GM21619 (cell line): ENCODE data around the gene RASSF7.

Experiments
- ATAC-seq: cut with Tn5 transposase; IDR thresholded peaks from one replicate; pipeline ENCODE4 v1.9.1; 2021; ENCODE audit not compliant: unreplicated experiment

Gene RASSF7

GRCh38 chr11:532986-533585 lies 27.7 kb upstream of the RASSF7 start:
- ATAC-seq = no peak

- no peak for ATAC-seq
Measured at GRCh38 chr11:533586-534395, 27.0 kb upstream of the RASSF7 start.

GRCh38 chr11:534396-535209 lies 26.2 kb upstream of the RASSF7 start:
- ATAC-seq = peak; percentile 3

GRCh38 chr11:535210-535518 lies 25.6 kb upstream of the RASSF7 start:
- ATAC-seq = peak; percentile 4

GRCh38 chr11:535519-536454 lies 25.0 kb upstream of the RASSF7 start, which contains the start of gene HRAS:
HRAS (minus strand) TSS chr11:535576.
- peak; percentile 63 for ATAC-seq

GRCh38 chr11:536841-537621 lies 23.7 kb upstream of the RASSF7 start, which contains the start of gene LRRC56:
LRRC56 (plus strand) TSS chr11:537527; CDS start chr11:540685, 3,158 bp downstream.
- peak; percentile 50 for ATAC-seq

- no peak for ATAC-seq
Measured at GRCh38 chr11:537622-538430, 22.9 kb upstream of the RASSF7 start.

- ATAC-seq = no peak
Measured at GRCh38 chr11:538431-539051, 22.2 kb upstream of the RASSF7 start.

GRCh38 chr11:539971-540481 lies 20.7 kb upstream of the RASSF7 start:
- no peak for ATAC-seq

GRCh38 chr11:540583-541432 lies 20.0 kb upstream of the RASSF7 start:
- ATAC-seq = no peak

GRCh38 chr11:541433-541885 lies 19.3 kb upstream of the RASSF7 start:
- no peak for ATAC-seq

- no peak for ATAC-seq
Measured at GRCh38 chr11:544817-545166, 16.0 kb upstream of the RASSF7 start.

GRCh38 chr11:545171-545570 lies 15.6 kb upstream of the RASSF7 start:
- ATAC-seq = no peak

- ATAC-seq = no peak
Measured at GRCh38 chr11:548700-549603, 11.8 kb upstream of the RASSF7 start.

GRCh38 chr11:550021-550745 lies 10.6 kb upstream of the RASSF7 start:
- no peak for ATAC-seq

- ATAC-seq = no peak
Measured at GRCh38 chr11:550746-551085, 10.1 kb upstream of the RASSF7 start.
